Non-pigmented ciliary epithelial cell (primary cell): ENCODE data around the gene ZFP36L2.
A peak's percentile ranks its signal among the peaks of the same experiment; 100 is the strongest.

Experiments used
- DNase-seq: peaks from one replicate; pipeline ENCODE4 v3.0.0-alpha.2; 2010; ENCODE audit warnings: low read depth

Gene ZFP36L2

GRCh38 chr2:43223521-43224001 lies 2.8 kb downstream of the ZFP36L2 start:
- DNase-seq: no peak

GRCh38 chr2:43222475-43223309 lies 3.7 kb downstream of the ZFP36L2 start:
- no peak for DNase-seq

- peak; percentile 88 for DNase-seq
Measured at GRCh38 chr2:43221763-43222474, 4.5 kb downstream of the ZFP36L2 start.

- DNase-seq: no peak
Measured at GRCh38 chr2:43221124-43221762, 5.2 kb downstream of the ZFP36L2 start.

- no peak for DNase-seq
Measured at GRCh38 chr2:43220760-43221123, 5.7 kb downstream of the ZFP36L2 start.

GRCh38 chr2:43220229-43220751 lies 6.1 kb downstream of the ZFP36L2 start:
- DNase-seq: no peak

GRCh38 chr2:43219383-43220228 lies 6.8 kb downstream of the ZFP36L2 start:
- DNase-seq: no peak

GRCh38 chr2:43218702-43219382 lies 7.6 kb downstream of the ZFP36L2 start:
- DNase-seq: no peak

GRCh38 chr2:43218155-43218701 lies 8.2 kb downstream of the ZFP36L2 start:
- no peak for DNase-seq

- DNase-seq: no peak
Measured at GRCh38 chr2:43217228-43218154, 8.9 kb downstream of the ZFP36L2 start.

GRCh38 chr2:43216629-43217028 lies 9.8 kb downstream of the ZFP36L2 start:
- DNase-seq: no peak

- DNase-seq: no peak
Measured at GRCh38 chr2:43215673-43216255, 10.6 kb downstream of the ZFP36L2 start.

- DNase-seq: no peak
Measured at GRCh38 chr2:43214253-43214652, 12.2 kb downstream of the ZFP36L2 start.

- no peak for DNase-seq
Measured at GRCh38 chr2:43212931-43213330, 13.5 kb downstream of the ZFP36L2 start.

- DNase-seq: no peak
Measured at GRCh38 chr2:43212216-43212835, 14.1 kb downstream of the ZFP36L2 start.

- no peak for DNase-seq
Measured at GRCh38 chr2:43210467-43211303, 15.7 kb downstream of the ZFP36L2 start.

- DNase-seq: no peak
Measured at GRCh38 chr2:43210125-43210466, 16.3 kb downstream of the ZFP36L2 start.

GRCh38 chr2:43209204-43209717 lies 17.1 kb downstream of the ZFP36L2 start:
- DNase-seq: no peak
